ENCODE data around the gene GRIFIN.

The GRIFIN gene

DNA sequence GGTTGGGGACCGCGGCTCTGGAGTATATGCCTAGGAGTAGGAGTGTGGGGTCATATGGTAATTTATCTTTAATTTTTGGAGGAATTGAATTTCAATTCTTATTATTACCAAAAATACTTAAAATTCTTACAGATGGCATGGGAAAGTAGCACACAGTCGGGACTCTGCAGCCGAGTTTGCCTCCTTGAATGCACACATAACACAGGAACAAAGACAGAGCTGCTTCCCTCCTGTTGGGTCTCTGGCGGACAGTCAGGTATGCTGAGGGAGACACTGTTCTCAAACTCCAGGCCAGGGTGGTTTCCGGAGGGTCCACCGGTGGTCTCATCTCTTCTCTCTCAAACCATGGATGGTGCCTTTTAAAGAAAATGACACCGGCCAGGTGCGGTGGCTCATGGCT lies 32.7 kb downstream of the GRIFIN start:
- H3K36me3 ChIP-seq (ENCODE audit: control insufficient read depth, insufficient read depth, low read length), result no peaks in the 10 kb centered on the region; the same call in 1 of the 2 replicates
- TF ChIP-seq, protein P1, sequence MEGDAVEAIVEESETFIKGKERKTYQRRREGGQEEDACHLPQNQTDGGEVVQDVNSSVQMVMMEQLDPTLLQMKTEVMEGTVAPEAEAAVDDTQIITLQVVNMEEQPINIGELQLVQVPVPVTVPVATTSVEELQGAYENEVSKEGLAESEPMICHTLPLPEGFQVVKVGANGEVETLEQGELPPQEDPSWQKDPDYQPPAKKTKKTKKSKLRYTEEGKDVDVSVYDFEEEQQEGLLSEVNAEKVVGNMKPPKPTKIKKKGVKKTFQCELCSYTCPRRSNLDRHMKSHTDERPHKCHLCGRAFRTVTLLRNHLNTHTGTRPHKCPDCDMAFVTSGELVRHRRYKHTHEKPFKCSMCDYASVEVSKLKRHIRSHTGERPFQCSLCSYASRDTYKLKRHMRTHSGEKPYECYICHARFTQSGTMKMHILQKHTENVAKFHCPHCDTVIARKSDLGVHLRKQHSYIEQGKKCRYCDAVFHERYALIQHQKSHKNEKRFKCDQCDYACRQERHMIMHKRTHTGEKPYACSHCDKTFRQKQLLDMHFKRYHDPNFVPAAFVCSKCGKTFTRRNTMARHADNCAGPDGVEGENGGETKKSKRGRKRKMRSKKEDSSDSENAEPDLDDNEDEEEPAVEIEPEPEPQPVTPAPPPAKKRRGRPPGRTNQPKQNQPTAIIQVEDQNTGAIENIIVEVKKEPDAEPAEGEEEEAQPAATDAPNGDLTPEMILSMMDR (IDR thresholded peaks at IDR 0.05; ENCODE audit: insufficient read depth, low read length, poor library complexity, severe bottlenecking), result no peak
- no peak overlapping the region for H3K4me3 ChIP-seq (replicated peaks; ENCODE audit: low read depth, low read length)
- DNase-seq (ENCODE audit: extremely low read depth, insufficient read length), result no peak
- no peaks in the 10 kb centered on the region for H3K27me3 ChIP-seq (replicated peaks; ENCODE audit: control insufficient read depth, insufficient read depth, low read length)

DNA sequence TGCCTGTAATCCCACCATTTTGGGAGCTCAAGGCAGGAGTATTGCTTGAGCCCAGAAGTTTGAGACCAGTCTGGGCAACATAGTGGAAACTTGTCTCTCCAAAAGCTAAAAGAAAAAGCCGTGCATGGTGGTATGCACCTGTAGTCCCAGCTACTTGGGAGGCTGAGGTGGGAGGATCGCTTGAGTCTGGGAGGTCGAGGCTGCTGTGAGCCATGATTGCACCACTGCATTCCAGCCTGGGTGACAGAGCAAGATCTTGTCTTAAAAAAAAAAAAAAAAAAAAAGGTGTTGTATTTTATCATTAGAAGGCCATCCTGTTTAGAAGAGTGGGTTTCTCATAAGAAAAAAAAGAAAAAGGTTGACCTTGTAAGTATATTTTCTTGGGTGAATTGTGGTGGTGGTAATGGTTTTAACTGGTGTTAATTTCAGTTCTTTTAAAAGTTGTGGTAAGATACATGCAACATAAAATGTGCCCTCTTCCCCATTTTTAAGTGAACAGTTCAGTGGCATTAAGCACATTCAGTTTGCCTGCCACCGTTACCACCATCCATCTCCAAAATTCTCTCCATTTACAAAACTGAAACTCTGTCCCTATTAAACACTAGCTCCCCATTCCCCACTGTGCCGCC lies 34.7 kb downstream of the GRIFIN start:
- no peaks in the 10 kb centered on the region for H3K27me3 ChIP-seq (replicated peaks; ENCODE audit: control insufficient read depth, insufficient read depth, low read length)
- no peak overlapping the region for H3K4me3 ChIP-seq (replicated peaks; ENCODE audit: low read depth, low read length)
- DNase-seq (ENCODE audit: extremely low read depth, insufficient read length), result no peak
- H3K36me3 ChIP-seq (ENCODE audit: control insufficient read depth, insufficient read depth, low read length), result peaks cover 6% of the 10 kb centered on the region
- TF ChIP-seq, protein P1 (IDR thresholded peaks at IDR 0.05; ENCODE audit: insufficient read depth, low read length, poor library complexity, severe bottlenecking), result no peak

DNA sequence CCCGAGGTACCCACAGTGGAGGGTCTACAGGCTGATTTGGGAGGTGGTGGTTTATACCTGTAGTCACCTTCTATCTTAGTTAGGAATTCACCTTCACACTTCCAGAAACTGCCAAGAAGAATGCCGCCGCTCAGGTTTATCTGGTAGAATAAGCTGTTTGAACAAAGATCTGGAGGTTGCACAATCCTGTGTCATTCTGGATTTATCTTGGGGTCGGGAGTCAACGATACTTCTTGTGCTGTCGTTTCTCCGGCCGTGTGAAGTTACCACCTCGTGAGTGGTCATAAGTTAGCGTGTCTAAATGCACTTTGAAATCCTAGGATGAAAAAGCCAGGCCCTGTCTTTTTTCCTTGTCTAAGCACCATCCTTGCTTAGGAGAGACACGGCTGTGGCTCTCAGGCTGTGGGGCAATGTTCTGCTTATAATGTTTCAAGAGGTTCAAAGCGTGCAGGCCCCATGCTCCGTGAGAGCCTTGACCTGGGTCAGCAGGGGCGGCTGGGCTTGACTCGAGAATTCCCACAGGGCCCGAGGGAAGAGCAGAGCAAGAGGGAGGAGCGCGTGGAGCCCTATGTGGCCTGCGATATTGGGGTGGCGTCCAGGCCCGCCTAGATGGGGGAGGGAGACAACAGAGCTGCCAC lies 35.5 kb downstream of the GRIFIN start:
- peaks cover 6% of the 10 kb centered on the region for H3K36me3 ChIP-seq (ENCODE audit: control insufficient read depth, insufficient read depth, low read length)
- H3K4me3 ChIP-seq (replicated peaks; ENCODE audit: low read depth, low read length), result no peak overlapping the region
- H3K27me3 ChIP-seq (replicated peaks; ENCODE audit: control insufficient read depth, insufficient read depth, low read length), result no peaks in the 10 kb centered on the region
- DNase-seq (ENCODE audit: extremely low read depth, insufficient read length), result no peak
- TF ChIP-seq, protein P1 (IDR thresholded peaks at IDR 0.05; ENCODE audit: insufficient read depth, low read length, poor library complexity, severe bottlenecking), result no peak

DNA sequence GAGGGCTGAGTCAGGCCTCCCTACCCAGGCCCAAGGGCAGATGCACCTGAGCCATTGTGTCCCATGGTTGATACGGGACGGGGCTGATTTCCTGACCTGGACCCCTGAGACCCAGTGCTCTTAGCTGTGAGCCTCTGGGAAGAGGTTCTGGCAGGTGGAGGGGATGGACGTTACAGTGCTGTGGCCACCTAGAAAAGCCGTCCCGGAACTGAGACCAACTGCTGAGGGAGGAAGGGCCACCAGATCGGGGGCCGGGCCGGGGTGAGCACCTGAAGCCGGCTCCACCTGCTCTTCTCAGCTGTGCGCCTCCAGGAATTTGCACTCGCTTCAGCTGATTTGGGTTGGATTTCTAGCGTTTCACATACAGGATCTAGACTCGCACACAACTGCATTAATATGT lies 37.4 kb downstream of the GRIFIN start:
- Histone ChIP-seq H3K27me3 (replicated peaks; ENCODE audit: control insufficient read depth, insufficient read depth, low read length) (no peaks in the 10 kb centered on the region), H3K36me3 (ENCODE audit: control insufficient read depth, insufficient read depth, low read length) (peaks cover 11% of the 10 kb centered on the region), H3K4me3 (replicated peaks; ENCODE audit: low read depth, low read length) (no peak overlapping the region)
- no peak for DNase-seq (ENCODE audit: extremely low read depth, insufficient read length)
- TF ChIP-seq, protein P1 (IDR thresholded peaks at IDR 0.05; ENCODE audit: insufficient read depth, low read length, poor library complexity, severe bottlenecking), result no peak

DNA sequence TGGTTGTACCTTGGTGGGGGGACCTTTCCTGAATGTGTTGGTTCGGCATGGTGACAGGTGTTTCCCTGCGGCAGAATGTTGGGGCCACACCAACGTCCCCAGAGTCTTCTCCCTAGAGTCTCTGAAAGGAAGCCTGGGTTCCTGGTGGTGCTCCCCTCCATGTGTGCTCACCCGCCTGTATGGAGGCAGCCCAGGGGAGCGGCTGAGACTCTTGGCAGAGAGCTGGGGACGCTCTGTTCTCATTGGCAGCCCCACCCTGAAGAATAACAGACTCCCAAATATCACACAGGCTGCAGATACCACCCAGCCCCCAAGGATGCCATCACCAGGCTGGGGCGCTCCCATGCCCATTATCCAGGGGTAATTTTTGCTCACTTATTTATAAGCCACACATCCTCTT lies 38.0 kb downstream of the GRIFIN start:
- TF ChIP-seq, protein P1 (IDR thresholded peaks at IDR 0.05; ENCODE audit: insufficient read depth, low read length, poor library complexity, severe bottlenecking), result no peak
- Histone ChIP-seq H3K36me3 (ENCODE audit: control insufficient read depth, insufficient read depth, low read length) (peaks cover 15% of the 10 kb centered on the region), H3K27me3 (replicated peaks; ENCODE audit: control insufficient read depth, insufficient read depth, low read length) (no peaks in the 10 kb centered on the region), H3K4me3 (replicated peaks; ENCODE audit: low read depth, low read length) (no peak overlapping the region)
- DNase-seq (ENCODE audit: extremely low read depth, insufficient read length), result no peak

Measured in GM06990 (cell line).